IPS-NIHi11 (cell line): Measurements from ENCODE around the gene HSD17B8.

Experiments used
- DNase-seq: peaks from one replicate; pipeline ENCODE4 v3.0.0; 2012; ENCODE audit warnings: mixed read lengths, low spot score

Gene HSD17B8

GRCh38 chr6:33191383-33192104 is 12.9 kb upstream of the HSD17B8 start:
- DNase-seq, result peak; percentile 62

DNA sequence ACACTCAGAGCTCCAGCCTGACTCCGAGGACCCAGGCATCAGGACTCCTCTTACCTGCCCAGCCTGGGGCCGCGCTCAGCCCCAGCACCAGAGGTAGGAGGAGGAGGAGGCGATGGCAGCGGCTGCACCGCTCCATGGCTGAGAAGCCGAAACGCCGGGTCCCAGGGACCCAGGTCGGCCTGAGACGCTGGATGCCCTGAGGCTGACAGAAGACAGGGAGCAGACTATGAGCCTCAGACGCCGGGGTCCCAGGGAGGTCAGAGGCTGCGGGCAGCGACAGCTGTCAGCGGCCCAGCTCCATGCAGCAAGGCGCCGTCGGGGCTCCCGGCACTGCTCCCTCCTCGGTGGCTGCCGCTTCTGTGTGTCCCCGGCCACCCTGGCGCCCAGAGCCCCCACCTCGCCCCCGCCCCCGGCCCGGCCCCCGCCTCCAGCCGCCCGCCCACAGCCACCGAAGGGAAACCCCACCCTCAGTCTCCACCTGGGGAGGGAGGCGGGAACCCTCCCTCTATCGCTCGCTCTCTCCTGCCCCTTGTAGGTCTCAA is 12.3 kb upstream of the HSD17B8 start, which contains the start of gene COL11A2:
COL11A2 (minus strand) TSS at position 363 of the 542 bp plus-strand sequence; CDS start at position 136, 227 bp downstream.
- DNase-seq, result no peak

- DNase-seq, result peak; percentile 69
Observed at GRCh38 chr6:33192671-33193602, 11.5 kb upstream of the HSD17B8 start.

DNA sequence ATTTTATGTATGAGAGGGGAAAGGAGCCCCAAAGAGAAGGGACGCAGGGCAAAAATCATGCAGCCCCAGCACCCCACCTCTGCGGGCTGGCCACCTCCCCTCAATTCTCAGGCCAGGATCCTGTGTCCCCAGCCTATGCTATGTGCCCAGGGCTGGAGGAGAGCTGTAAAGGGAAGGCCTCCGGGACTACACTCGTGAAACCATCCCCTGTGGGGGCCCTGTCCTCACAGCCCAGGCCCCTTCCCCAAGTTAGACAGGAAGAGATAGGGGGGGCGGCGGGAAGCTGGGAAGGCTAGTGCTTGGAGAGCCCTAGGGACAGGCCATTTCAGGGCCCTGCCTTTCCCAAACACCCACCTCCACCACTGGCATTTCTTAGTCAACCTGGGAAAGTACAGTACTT is 10.8 kb upstream of the HSD17B8 start:
- no peak for DNase-seq

DNA sequence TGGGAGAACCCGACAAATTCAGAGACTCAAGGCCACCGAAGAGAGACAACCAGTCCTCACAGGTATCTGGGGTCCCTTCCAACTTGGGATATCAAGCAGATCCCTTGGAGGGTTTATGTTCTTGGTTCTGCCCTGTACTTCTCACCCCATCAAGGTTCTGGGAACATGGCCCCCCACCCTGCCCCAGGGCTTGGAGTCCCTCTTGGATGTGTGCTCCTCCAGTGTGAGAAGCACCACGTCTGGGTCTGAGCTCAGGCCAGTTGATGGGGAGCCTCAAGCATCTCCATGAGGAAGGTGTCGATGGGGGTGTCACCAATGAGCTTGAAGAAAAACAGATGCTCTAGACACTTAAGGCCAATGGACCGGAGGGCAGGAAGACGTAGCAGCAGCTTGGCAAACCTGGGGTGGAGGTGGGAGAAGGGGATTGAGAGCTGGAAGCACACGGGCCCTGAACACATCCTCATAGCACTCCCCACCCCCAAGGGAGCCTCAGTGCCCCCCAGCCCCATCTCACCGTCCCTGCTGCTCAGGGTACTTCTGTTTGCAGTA is 9.9 kb upstream of the HSD17B8 start:
- DNase-seq, result no peak

DNA sequence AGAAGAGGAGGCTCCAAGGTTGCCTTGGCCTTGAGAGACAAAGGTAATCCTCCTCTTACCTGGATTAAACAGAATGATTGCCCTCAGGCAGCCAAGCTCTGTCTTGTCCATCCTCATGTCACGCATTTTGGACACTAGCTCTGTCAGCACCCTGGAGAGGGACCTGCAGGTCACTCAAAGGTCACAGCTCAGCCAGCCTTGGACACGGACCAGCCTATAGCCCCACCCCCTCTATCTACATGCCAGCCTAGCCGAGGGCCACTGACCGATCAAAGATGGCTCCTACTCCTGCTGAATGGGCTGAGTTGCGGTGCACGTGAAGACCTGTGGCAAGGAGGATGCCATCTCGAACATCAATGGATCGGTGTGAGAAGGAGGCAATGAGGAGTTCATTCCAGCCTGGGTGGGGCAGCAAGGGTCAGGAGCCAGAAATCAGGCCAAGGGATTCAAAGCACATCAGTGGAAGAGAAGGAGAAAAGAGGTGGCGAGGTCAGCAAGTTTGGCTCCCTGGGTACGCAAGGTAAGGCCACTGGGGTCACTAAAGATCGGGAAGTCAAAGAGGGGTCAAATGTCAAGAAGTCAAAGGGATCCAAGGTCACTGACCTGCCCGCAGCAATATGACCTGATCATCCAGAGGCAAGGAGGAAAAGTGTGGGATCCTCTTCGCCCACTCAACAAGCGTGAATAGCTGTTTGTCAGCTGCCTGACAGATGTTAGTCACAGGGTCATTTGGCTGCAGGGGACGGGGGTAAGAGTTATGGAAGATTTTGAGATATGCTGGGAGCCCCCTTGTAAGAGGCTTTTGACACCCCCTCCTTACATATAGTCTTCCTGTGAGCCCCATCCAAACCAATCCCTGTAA is 8.9 kb upstream of the HSD17B8 start:
- no peak for DNase-seq

GRCh38 chr6:33197431-33198048 is 6.9 kb upstream of the HSD17B8 start:
- peak; percentile 77 for DNase-seq

DNA sequence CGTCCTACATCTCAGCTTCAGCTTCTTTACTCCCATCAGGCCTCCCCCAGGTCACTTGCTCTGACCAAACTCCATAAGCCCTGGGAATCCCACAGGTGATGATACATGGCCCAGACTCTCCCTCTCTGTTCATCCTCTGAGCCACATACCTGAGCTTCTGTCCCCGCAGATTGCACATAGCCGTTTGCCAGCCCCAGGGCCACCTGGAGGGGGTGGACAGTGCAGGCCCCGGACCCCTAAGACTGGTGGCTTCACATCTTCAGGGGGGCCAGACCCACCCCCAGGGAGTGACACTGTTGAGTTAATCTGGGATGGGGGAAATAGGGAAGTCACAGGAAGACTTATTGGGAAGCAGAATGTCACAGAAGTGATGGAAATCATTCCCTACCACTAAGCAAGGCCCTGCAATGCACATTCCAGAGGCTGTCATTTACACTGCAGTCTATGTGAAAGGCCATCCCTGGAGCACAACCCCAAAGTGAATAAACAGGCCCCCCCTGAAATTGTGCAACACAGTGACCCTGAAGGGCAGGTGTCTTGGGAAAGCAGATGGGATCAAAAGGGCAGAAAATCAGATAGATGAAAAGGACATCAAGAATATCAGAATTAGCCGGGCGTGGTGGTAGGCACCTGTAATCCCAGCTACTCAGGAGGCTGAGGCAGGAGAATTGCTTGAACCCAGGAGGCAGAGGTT is 6.1 kb upstream of the HSD17B8 start:
- no peak for DNase-seq

DNA sequence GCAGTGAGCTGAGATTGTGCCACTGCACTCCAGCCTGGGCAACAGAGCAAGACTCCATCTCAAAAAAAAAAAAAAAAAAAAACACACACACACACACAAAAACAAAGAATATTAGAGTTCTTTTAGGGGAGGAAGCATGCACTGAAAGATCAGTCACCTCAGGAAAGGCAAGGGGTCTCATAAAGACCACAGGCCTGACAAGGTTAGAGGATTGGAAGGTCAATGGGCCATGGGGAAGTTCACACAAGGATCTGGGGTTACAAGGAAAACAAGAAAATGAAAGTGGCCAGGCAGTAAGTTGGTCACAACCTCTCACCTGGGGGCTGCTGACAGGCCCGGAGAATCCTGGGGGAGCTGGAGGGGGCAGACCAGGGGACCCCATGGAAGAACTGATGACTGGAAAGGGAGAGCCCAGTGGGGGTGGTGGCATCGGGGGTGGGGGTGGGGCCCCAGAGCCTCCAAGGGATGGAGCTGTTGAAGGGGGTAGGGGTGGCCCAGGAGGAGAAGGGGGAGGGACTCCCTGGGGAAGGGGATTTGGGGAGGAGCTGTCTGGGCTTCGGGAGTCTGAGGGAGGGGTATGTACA is 5.5 kb upstream of the HSD17B8 start:
- DNase-seq, result no peak

DNA sequence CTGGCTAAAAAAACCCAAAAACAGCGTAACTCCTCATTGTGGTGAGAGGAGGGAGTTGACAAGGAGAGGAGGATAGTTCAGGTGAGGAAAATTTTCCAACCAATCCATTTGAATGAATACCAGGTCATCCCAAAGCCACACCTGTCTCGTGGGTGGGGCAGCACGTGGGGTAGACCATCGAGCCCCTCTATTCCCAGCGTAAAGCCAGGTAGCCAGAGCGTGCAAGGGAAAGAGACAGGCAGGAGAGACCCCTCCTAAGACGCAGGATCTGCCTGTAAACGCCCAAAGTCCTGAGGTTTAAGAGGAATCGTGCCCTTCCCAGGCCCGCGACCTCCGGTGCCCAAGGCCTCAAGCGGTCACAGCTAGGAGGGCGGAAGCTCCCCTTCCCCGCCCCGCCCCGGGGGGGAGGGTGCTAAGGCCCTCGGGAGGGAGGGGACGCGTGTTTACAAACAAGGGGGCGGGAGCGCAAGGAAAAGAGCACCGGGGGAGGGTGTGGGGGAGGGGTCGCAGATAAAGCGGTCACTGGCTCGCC is 4.7 kb upstream of the HSD17B8 start:
- DNase-seq, result peak; percentile 85

DNA sequence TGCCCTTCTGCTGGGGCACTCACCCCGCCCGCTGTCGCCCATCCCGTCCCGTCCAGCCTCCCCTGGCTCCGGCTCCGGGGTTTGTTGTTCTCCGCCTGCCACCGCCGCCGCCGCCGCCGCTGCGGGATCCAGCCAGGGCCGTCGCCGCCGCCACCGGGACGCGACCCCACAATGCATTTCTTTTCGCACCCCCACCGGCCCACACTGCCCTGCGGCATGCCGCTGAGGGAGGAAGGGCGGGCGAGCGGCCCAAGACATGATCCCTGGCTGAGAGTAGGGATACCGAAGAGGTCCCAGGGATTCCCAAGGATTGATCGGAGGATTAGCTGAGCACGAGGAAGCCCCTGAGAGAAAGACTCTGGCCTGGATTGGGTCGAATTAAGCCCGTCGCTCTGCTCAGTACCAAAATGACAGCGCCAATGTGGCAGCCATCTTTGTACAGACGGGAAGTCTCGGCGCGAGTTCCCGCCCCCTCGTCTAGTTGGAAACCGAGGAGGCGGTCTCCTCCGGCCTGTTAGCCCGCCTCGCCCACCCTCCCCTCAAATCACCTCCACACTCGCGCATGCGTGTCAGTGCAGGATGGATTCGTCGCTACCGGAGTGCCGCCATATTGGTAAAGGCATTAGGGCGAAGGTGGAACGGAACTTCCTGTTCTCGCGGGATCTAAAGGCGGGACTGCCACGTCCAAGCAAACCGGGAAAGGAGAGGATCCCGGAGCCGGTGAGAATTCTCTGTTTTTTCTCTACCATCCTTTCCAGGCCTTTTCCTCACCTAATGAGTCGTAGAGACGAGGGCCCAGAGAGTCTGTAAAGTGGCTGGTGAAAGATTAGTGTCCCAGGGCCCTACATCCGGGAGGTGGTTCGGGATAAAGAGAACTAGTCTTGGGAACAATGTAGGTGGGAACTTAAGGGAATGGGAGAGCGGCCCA is 4.0 kb upstream of the HSD17B8 start, which contains the start of the genes RXRB and SLC39A7:
RXRB (minus strand) TSS at position 447 of the 928 bp plus-strand sequence; CDS start at position 258, 189 bp downstream.
SLC39A7 (plus strand) TSS at position 649 of the 928 bp plus-strand sequence. CDS start 379 bp downstream, outside the sequence.
- DNase-seq, result peak; percentile 91

- DNase-seq, result no peak
Observed at GRCh38 chr6:33201147-33201545, 3.3 kb upstream of the HSD17B8 start.

DNA sequence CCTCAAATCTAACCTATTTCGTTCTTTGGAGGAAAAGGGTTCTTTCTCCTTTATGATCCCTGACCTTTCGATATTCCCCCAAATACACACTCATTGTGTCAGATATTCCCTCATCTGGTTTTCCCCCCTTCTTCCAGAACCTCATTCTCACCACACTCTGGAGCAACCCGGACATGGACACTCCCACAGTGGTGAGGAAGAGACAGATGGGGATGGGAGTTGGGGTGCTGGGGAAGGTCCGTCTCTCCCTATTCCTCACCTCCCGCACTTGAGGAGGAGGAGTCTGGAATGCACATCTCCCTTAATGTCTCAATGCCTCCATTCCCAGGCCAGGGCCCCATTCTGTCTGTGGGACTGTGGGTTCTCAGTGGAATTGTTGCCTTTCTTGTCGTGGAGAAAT is 2.5 kb upstream of the HSD17B8 start:
- DNase-seq, result no peak

DNA sequence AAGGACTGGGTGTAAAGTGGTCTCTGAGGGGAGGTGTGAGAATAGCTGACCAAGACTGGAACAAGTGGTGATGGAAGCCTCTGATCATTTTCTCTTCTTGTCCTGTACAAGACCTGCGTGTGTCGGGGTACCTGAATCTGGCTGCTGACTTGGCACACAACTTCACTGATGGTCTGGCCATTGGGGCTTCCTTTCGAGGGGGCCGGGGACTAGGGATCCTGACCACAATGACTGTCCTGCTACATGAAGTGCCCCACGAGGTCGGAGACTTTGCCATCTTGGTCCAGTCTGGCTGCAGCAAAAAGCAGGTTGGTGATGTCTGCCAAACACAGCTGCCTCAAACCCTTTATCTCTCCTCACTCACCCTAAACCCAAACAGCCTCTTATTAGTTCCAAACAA is 1.7 kb upstream of the HSD17B8 start:
- no peak for DNase-seq

GRCh38 chr6:33203443-33204164 is 851 bp upstream of the HSD17B8 start:
- no peak for DNase-seq

DNA sequence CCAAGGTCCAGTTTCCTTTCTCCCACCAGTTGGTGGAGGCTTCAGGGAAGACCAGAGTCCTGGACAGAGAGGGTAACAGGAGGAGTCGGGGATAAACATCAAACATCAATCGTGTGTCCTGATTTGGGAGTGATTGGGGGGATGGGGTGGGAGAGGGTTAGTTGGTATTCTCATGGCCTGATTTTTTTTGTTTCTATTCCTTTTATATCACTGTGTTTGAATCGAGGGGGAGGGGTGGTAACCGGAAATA is 365 bp upstream of the HSD17B8 start:
- no peak for DNase-seq

DNA sequence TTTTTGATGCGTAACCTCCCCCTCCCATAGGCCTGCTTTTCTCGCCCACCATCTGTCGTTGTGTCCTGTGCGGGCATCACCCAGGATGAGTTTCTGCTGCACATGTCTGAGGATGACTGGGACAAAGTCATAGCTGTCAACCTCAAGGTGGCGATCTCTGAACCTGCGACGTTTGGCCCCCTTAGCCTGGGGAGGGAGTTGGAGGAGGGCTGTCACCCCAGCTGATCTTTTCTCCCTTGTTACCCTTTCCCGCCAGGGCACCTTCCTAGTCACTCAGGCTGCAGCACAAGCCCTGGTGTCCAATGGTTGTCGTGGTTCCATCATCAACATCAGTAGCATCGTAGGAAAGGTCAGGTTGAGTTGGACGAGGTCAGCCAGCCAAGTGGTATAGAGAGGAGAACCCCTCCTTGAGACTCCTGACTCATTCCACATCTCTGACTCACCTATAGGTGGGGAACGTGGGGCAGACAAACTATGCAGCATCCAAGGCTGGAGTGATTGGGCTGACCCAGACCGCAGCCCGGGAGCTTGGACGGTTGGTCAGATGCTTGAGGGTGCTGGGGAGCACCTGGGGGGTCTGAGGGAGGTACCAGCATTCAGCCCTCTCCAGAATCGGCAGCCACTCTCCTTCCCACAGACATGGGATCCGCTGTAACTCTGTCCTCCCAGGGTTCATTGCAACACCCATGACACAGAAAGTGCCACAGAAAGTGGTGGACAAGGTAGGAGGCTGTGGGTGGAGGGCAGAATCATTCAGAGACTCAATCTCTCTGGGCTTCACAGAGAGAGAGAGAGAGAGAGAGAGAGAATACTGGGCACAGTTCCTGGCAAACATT is 954 bp downstream of the HSD17B8 start:
- DNase-seq, result no peak
